RWPE1 (cell line): ENCODE measurements around the gene TPSAB1.
"Not testable (repeated sequence)": the region's sequence is repeated elsewhere in the genome, so short reads cannot be mapped to it uniquely, and the experiment has no call there.

Source experiments
- CTCF ChIA-PET: fragments of 350-600 bp; sonication (Branson Sonifier 250); formaldehyde crosslinking; extraction: SDS; loops from one replicate; lab custom pipeline; 2021; lab: Yijun Ruan, JAX
- POLR2A ChIA-PET: fragments of 400-600 bp; formaldehyde crosslinking; extraction: SDS; loops from one replicate; lab custom pipeline; 2020; ENCODE audit warnings: antibody characterized with exemption; ENCODE audit not compliant: low non-redundant PET; lab: Yijun Ruan, JAX
- DNase-seq: peaks from one replicate; pipeline ENCODE4 v3.0.0; 2012; ENCODE audit warnings: low spot score
- H3K27ac ChIP-seq: fragments of 450-650 bp; 2 replicates; pipeline ENCODE4 v1.5.1; 2017
- TF ChIP-seq, protein P1 (sequence below): fragments of 450-650 bp; conservative IDR thresholded peaks from 2 replicates; pipeline ENCODE4 v1.5.1; 2017; ENCODE audit warnings: low read depth, mild to moderate bottlenecking

Gene TPSAB1

DNA sequence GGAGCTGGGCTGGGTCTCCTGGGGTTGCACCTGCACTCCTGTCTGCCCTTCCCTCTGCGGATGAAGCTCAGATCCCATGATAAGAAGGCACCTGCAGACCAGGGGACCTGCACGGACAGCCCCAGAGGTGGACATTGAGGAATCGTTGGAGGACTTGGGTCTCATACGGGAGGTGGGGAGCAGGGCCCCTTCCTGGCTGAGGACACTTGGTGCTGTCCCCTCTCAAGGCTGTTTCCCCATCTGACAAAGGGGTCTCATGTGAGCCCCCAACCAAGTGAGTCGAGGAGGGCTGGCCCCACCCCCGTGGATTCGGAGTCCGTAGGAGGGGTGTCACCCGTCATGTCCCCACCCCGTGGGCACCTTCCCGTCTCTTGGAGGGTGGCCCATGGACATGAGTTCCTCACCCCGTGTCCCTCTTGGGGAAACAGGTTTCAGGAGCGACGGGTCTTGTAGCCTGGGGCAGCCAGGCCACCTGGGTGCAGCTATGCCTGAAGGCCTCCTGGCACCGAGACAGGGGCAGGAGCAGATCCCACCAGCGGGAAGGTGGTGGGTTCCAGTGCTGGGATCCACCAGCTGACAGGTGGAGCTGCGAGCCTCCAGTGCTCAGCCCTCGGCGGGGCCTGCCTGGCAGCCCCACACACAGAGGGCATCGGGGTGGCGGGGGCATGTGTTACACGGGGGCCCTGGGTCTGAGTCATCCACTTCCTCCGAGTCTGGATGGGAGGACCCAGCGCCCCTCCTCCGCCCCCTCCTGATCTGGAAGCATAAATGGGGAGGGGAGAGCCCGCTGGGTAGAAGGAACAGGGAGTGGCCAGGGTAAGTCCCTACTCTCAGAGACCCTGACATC lies 15.0 kb downstream of the TPSAB1 start, which contains the start of gene TPSD1:
TSS of gene TPSD1 (plus strand) at position 794 of the 847 bp plus-strand sequence. CDS start 212 bp downstream, outside the sequence.
- DNase-seq, H3K27ac ChIP-seq, POLR2A ChIA-PET, CTCF ChIA-PET: not testable (repeated sequence)

DNA sequence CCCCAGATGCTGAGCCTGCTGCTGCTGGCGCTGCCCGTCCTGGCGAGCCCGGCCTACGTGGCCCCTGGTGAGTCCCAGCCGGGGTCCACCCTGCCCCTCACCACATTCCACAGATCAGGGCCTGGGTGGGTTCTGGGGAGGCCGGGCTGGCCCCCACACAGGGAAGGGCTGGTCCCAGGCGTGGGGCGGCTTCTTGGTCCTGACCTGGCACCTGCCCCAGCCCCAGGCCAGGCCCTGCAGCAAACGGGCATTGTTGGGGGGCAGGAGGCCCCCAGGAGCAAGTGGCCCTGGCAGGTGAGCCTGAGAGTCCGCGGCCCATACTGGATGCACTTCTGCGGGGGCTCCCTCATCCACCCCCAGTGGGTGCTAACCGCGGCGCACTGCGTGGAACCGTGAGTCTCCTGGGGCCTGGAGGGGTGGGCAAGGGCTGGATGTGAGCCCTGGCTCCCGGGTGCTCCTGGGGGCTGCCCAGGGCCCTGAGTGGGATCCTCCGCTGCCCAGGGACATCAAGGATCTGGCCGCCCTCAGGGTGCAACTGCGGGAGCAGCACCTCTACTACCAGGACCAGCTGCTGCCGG lies 15.9 kb downstream of the TPSAB1 start:
- POLR2A ChIA-PET, DNase-seq, CTCF ChIA-PET, H3K27ac ChIP-seq: not testable (repeated sequence)

- POLR2A ChIA-PET, result no interaction called here
- DNase-seq, result no peak
- TF ChIP-seq, protein P1, sequence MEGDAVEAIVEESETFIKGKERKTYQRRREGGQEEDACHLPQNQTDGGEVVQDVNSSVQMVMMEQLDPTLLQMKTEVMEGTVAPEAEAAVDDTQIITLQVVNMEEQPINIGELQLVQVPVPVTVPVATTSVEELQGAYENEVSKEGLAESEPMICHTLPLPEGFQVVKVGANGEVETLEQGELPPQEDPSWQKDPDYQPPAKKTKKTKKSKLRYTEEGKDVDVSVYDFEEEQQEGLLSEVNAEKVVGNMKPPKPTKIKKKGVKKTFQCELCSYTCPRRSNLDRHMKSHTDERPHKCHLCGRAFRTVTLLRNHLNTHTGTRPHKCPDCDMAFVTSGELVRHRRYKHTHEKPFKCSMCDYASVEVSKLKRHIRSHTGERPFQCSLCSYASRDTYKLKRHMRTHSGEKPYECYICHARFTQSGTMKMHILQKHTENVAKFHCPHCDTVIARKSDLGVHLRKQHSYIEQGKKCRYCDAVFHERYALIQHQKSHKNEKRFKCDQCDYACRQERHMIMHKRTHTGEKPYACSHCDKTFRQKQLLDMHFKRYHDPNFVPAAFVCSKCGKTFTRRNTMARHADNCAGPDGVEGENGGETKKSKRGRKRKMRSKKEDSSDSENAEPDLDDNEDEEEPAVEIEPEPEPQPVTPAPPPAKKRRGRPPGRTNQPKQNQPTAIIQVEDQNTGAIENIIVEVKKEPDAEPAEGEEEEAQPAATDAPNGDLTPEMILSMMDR, result no peak
- CTCF ChIA-PET, result no interaction called here
- H3K27ac ChIP-seq, result no peak overlapping the region
Observed at GRCh38 chr16:1256874-1257322, 16.4 kb downstream of the TPSAB1 start.

DNA sequence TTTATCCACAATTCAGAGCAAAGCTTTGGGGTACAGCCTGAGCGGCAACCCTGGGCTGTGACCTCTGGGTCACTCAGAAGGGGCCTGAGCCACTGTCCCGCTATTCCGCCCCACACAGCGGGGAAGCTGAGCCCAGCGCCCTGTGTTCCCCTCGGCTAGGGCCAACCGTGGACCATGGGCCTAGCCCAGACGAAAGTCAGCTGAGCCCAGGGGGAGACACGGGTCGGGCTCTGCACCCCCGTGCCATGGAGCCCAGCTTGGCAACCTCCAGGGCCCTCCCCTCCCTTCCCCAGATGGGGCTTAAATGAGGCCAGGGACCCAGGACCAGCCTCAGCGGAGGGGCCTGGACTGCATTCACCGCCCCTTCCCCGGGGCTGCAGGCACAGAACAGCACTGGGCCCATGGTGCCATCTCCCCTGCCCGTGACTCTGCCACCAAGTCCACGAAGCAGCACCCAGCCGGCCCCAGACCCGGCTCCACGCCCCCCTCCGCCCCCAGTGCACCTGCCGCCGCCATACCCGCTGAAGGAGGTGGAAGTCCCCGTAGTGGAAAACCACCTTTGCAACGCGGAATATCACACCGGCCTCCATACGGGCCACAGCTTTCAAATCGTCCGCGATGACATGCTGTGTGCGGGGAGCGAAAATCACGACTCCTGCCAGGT lies 17.2 kb downstream of the TPSAB1 start:
- CTCF ChIA-PET, result interaction anchor here (0.7 kb wide), 1 partner anchor 186 kb away, joined by 3 read pairs; no protein-coding TSS in a partner anchor
- POLR2A ChIA-PET, result no interaction called here
- TF ChIP-seq, protein P1, result no peak
- H3K27ac ChIP-seq, result no peak overlapping the region
- DNase-seq, result no peak

- ChIA-PET CTCF (interaction anchor here (0.7 kb wide), 1 partner anchor 185 kb away, joined by 3 read pairs; no protein-coding TSS in a partner anchor), POLR2A (no interaction called here)
- DNase-seq, result no peak
- TF ChIP-seq, protein P1, result no peak
- no peak overlapping the region for H3K27ac ChIP-seq
Observed at GRCh38 chr16:1258225-1258600, 17.7 kb downstream of the TPSAB1 start.

DNA sequence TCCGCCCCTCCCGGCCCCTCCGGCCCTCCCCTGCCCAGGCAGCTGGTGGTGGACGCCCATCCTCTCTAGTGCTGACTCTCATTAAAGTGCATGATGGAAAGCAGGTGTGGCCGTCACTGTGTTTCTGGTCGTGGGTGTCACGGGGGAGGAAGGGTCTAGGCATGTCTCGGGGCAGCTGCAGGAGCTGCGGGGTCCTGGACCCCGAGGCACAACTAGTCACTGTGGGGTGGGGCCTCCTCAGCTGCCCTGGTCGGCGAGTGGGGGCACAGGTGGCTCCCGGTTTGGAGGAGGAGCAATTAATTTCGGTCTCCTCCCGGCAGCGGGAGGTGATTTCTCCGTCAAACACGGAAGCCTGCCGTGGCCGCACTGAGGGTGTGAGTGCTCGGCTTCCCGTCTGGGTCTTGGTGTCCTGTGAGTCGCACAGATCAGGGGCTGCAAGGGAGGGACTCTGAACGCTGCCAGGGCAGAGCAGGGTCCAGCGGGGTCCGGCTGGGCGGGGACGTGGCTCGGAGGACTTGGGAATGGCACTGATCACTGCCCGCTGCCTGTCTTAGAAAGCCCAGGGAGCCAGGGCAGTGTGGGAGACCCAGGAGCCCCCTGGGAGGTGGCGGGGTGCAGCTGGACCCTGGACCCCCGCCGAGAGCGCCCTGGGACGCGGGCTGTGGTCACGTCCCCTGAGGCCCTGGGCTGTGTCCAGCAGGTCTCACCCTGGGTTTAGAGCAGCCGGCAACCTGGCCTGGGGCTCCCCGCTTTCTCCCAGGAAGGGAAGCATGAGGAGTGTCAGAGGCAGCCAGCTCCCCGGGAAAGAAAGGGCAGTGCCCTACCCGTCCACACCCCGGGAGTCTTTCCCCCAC lies 18.6 kb downstream of the TPSAB1 start:
- DNase-seq, result no peak
- TF ChIP-seq, protein P1, result no peak
- POLR2A ChIA-PET, result no interaction called here
- H3K27ac ChIP-seq, result no peak overlapping the region
- CTCF ChIA-PET, result interaction anchor here (0.6 kb wide), 1 partner anchor 13 kb away, joined by 3 read pairs; no protein-coding TSS in a partner anchor

DNA sequence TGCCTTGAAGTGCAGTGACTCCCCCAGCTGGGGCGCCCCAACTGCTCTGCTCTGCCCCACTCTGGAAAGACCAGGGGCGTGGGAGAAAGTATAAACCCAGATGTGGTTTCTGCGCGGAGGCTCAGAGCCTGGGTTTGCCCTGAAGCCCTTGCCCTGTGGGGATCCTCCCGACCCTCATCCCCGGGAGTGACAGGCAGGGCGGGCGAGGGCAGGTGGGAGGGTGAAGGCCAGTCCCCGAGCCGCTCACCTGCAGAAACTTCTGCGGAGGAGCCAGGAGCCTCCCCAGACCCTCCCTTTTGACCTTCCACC lies 19.2 kb downstream of the TPSAB1 start:
- TF ChIP-seq, protein P1, result no peak
- no peak overlapping the region for H3K27ac ChIP-seq
- ChIA-PET CTCF (no interaction called here), POLR2A (no interaction called here)
- no peak for DNase-seq
